Right cardiac atrium (tissue), 5 donors: ENCODE data around the gene COMMD10. TPM values are rescaled to one million over a fixed set of nuclear protein-coding genes. Genes with fewer than 3 reads are reported as not detected.
A peak's percentile ranks its signal among the peaks of the same experiment; 100 is the strongest.

Source experiments
- ATAC-seq, 2 donors: fragments of 200-7000 bp; cut with Tn5 transposase; one replicate each; pipeline versions ENCODE4 v1.8.0 to v1.9.1; 2020; ENCODE audit warnings: moderate library complexity in 2 of 2, mild to moderate bottlenecking in 1 of 2
- DNase-seq, 3 donors: peaks; one replicate each; pipeline ENCODE4 v3.0.0-alpha.2; 2020
- H3K27ac ChIP-seq: one replicate; pipeline ENCODE4 v1.5.1; 2013; ENCODE audit warnings: mild to moderate bottlenecking, low read length, control low read depth, moderate library complexity
- H3K27me3 ChIP-seq: one replicate; pipeline ENCODE4 v1.6.1; 2013; ENCODE audit not compliant: control insufficient read depth, insufficient read depth
- H3K4me1 ChIP-seq: one replicate; pipeline ENCODE4 v1.6.1; 2013; ENCODE audit warnings: low read length; ENCODE audit not compliant: control insufficient read depth, insufficient read depth
- H3K4me3 ChIP-seq: one replicate; pipeline ENCODE4 v1.5.1; 2013; ENCODE audit warnings: low read length, control low read depth
- H3K9me3 ChIP-seq: one replicate; pipeline ENCODE4 v1.6.1; 2013; ENCODE audit warnings: low read length; ENCODE audit not compliant: control insufficient read depth
- WGBS: extraction: QIAGEN DNeasy Blood & Tissue Kit; methylation state at CpG from one replicate; pipeline ENCODE4 v1.1.7; 2013; 5-methylcytosine and 5-hydroxymethylcytosine counted together
- intact Hi-C, 4 donors: fragments of 100-400 bp; cut with DNase I; formaldehyde crosslinking; loops; one replicate each; pipeline versions ENCODE4 v1.11.0 to v1.14.0; 2022 to 2023
- polyA plus RNA-seq: library from polyadenylated mRNA; stranded (reverse); fragments of 200-250 nt; gene quantifications from one replicate; pipeline ENCODE4 v1.2.3, GENCODE V29; 2013
- total RNA-seq, 4 donors: library from RNA; stranded (reverse); fragmentation: NEBNext Ultra II Directional; extraction: Animal tissue kit (Norgen Biotek cat#: 25700); gene quantifications; one replicate each; pipeline ENCODE4 v1.2.1, GENCODE V29; 2021
- donor health status: healthy with polysubstance abuse.
- donor health status: DM: no; HTN: yes; CAD: no.
- donor health status: DM: no; HTN: no; CAD: no.
- donor health status: DM: no; HTN: yes; CAD: no; lungs with severe emphysema.
- donor health status: DM: yes; HTN: yes; CAD: no.

The COMMD10 gene
- total and polyA plus RNA-seq, 5 donors: 30.3 to 42.5 (median 36.6) TPM

DNA sequence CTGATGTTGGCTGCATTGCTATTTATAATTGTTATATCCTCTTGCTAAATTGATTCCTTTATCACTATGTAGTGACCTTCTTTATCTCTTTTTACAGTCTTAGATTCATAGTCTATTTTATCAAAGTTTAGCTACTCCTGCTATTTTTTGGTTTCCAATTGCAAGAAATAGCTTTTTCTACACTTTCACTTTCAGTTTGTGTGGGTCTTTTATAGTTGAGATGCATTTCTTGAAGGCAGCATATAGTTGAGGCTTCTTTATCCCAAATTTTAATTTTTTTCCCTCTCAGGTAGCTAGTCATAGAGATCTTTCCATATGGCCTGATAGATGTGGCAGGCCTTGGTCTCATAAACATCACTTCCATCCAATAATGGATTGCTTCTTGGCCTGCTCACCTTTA, 228.5 kb downstream of the COMMD10 start:
- H3K4me3 ChIP-seq: no peak overlapping the region
- intact Hi-C loops: no loop called here

DNA sequence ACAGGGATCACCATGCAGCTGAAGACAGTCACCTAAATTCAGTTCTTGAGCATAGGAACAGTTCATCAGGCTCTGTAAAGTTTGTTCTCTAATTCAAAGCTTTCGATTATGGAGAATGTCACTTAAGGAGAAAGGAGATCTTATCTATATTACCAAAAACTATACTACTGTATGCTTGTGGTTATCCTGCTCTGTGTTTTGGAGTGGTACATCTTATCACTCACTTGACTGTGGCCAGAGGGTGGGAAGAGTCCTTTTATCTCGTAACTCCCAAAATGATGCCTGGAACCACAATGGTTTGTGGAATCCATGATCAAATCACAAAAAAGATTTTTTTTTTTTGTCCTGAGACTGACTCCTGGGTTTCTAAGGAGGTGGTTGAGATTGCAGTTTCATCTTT, 230.7 kb downstream of the COMMD10 start:
- H3K4me1 ChIP-seq: no peaks in the 10 kb centered on the region
- no peaks in the 10 kb centered on the region for H3K27me3 ChIP-seq
- no peak overlapping the region for H3K4me3 ChIP-seq
- H3K9me3 ChIP-seq: no peaks in the 10 kb centered on the region
- H3K27ac ChIP-seq: no peak overlapping the region
- WGBS: 72% methylated on average over 2 of the region's 2 CpGs
- intact Hi-C loops: no loop called here
- ATAC-seq: no peak
- no peak for DNase-seq

More for the DNA sequence above, 228.5 kb downstream of the COMMD10 start:
- ATAC-seq (no peak), DNase-seq (no peak)
- H3K27ac ChIP-seq: no peak overlapping the region
- no peaks in the 10 kb centered on the region for H3K9me3 ChIP-seq
- no peaks in the 10 kb centered on the region for H3K4me1 ChIP-seq
- no peaks in the 10 kb centered on the region for H3K27me3 ChIP-seq

GRCh38 chr5:116318091-116318854, 233.4 kb downstream of the COMMD10 start:
- Histone ChIP-seq H3K9me3 (no peaks in the 10 kb centered on the region), H3K27ac (no peak overlapping the region), H3K4me1 (no peaks in the 10 kb centered on the region), H3K27me3 (no peaks in the 10 kb centered on the region), H3K4me3 (no peak overlapping the region)
- ATAC-seq: no peak
- 88% methylated on average over 4 of the region's 4 CpGs for WGBS
- intact Hi-C loops: no loop called here
- DNase-seq: no peak

GRCh38 chr5:116320486-116320885, 235.7 kb downstream of the COMMD10 start:
- no peak overlapping the region for H3K4me3 ChIP-seq
- no peaks in the 10 kb centered on the region for H3K9me3 ChIP-seq
- H3K4me1 ChIP-seq: no peaks in the 10 kb centered on the region
- ATAC-seq (peak in 1 of 2 donors; percentile 42), DNase-seq (no peak)
- no peaks in the 10 kb centered on the region for H3K27me3 ChIP-seq
- no peak overlapping the region for H3K27ac ChIP-seq
- intact Hi-C loops: no loop called here

- peaks cover 2% of the 10 kb centered on the region for H3K9me3 ChIP-seq
- H3K4me1 ChIP-seq: no peaks in the 10 kb centered on the region
- ATAC-seq (no peak), DNase-seq (no peak)
- WGBS: 87% methylated on average over 5 of the region's 5 CpGs
- no peaks in the 10 kb centered on the region for H3K27me3 ChIP-seq
- intact Hi-C loops: no loop called here
- H3K27ac ChIP-seq: no peak overlapping the region
- no peak overlapping the region for H3K4me3 ChIP-seq
Observed at GRCh38 chr5:116329503-116329902, 244.7 kb downstream of the COMMD10 start.

GRCh38 chr5:116340799-116341198, 256.0 kb downstream of the COMMD10 start:
- Histone ChIP-seq H3K9me3 (no peaks in the 10 kb centered on the region), H3K4me3 (no peak overlapping the region), H3K27ac (no peak overlapping the region), H3K27me3 (no peaks in the 10 kb centered on the region), H3K4me1 (no peaks in the 10 kb centered on the region)
- WGBS: 91% methylated on average over 2 of the region's 2 CpGs
- ATAC-seq: no peak
- intact Hi-C loops: no loop called here
- no peak for DNase-seq

Other genes starting within 250 kb of the COMMD10 start
- gene ATG12, start 243.5 kb upstream of the COMMD10 start, total RNA-seq: 10 to 100 TPM; 25.3 to 31.6 (median 28.8) TPM
- 22.9 TPM for gene ATG12, start 243.5 kb upstream of the COMMD10 start, polyA plus RNA-seq
- gene AP3S1, start 243.1 kb upstream of the COMMD10 start, total RNA-seq: 10 to 100 TPM; 70.9 to 82.2 (median 77.6) TPM
- gene AP3S1, start 243.1 kb upstream of the COMMD10 start, polyA plus RNA-seq: 73.0 TPM
- under 1 TPM; 0.14 to 0.28 (median 0.21) TPM for gene LVRN, start 122.5 kb upstream of the COMMD10 start, total RNA-seq
- gene LVRN, start 122.5 kb upstream of the COMMD10 start, polyA plus RNA-seq: 1.3 TPM
- not detected for gene ARL14EPL, start 52.6 kb upstream of the COMMD10 start, total RNA-seq
- gene ARL14EPL, start 52.6 kb upstream of the COMMD10 start, polyA plus RNA-seq: not detected